ENCODE data around the gene ZNF385B.

DNA sequence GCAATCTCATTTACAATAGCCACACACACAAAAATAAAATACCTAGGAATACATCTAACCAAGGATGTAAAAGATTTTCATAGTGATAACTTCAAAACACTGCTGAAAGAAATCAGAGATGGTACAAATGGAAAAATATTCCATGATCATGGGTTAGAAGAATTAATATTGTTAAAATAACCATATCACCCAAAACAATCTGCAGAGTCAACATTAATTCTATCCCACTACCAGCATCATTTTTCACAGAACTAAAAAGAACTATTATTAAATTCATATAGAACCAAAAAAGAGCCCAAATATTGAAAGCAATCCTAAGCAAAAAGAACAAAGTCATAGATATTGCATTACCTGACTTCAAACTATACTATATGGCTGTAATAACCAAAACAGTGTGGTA, 50.4 kb downstream of the ZNF385B start:
- TF ChIP-seq ZNF302 (tag by site-specific recombination; IDR thresholded peaks at IDR 0.05; ENCODE audit: low read depth) (no peak), ZNF335 (tag by site-specific recombination; conservative IDR thresholded peaks at IDR 0.05) (no peak), ZNF366 (tag by site-specific recombination; conservative IDR thresholded peaks at IDR 0.05) (no peak), PRDM1 (tag by site-specific recombination; IDR thresholded peaks at IDR 0.05) (no peak), ZNF114 (tag by site-specific recombination; IDR thresholded peaks at IDR 0.05) (no peak), ZNF184 (tag by site-specific recombination; IDR thresholded peaks at IDR 0.05) (no peak), ZNF324 (tag by site-specific recombination; IDR thresholded peaks at IDR 0.05) (no peak), GLI4 (tag by site-specific recombination; IDR thresholded peaks at IDR 0.05) (no peak), ZNF19 (tag by site-specific recombination; IDR thresholded peaks at IDR 0.05; ENCODE audit: low read depth) (no peak), ZNF175 (tag by site-specific recombination; IDR thresholded peaks at IDR 0.05) (no peak)
- TF ChIP-seq, protein P1, sequence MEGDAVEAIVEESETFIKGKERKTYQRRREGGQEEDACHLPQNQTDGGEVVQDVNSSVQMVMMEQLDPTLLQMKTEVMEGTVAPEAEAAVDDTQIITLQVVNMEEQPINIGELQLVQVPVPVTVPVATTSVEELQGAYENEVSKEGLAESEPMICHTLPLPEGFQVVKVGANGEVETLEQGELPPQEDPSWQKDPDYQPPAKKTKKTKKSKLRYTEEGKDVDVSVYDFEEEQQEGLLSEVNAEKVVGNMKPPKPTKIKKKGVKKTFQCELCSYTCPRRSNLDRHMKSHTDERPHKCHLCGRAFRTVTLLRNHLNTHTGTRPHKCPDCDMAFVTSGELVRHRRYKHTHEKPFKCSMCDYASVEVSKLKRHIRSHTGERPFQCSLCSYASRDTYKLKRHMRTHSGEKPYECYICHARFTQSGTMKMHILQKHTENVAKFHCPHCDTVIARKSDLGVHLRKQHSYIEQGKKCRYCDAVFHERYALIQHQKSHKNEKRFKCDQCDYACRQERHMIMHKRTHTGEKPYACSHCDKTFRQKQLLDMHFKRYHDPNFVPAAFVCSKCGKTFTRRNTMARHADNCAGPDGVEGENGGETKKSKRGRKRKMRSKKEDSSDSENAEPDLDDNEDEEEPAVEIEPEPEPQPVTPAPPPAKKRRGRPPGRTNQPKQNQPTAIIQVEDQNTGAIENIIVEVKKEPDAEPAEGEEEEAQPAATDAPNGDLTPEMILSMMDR (tag by site-specific recombination; IDR thresholded peaks at IDR 0.05) = no peak
